H1 (cell line): ENCODE results near the gene ZDHHC16. TPM values are rescaled to one million over a fixed set of nuclear protein-coding genes. Genes with fewer than 3 reads are reported as not detected.

ENCODE experiments used
- CTCF ChIA-PET: fragments of 300-600 bp; sonication (Branson Sonifier 250); formaldehyde crosslinking; loops from one replicate; lab custom pipeline; 2021; ENCODE audit not compliant: partially characterized antibody; lab: Charles Lee
- POLR2A ChIA-PET: fragments of 300-600 bp; sonication (Branson Sonifier 250); formaldehyde crosslinking; loops from one replicate; lab custom pipeline; 2021; ENCODE audit warnings: inconsistent platforms; ENCODE audit not compliant: partially characterized antibody; lab: Charles Lee
- DNase-seq, 2 experiments: peaks; one replicate each; pipeline versions ENCODE4 v3.0.0 to v3.0.0-alpha.2; 2010 to 2022; ENCODE audit warnings: low spot score in 2 of 2, low read depth in 1 of 2, mixed read lengths in 1 of 2
- FAIRE-seq: peaks from 2 replicates; lab custom pipeline; 2011; peaks lifted over from hg19 to GRCh38; lab: Jason Lieb, UNC
- H2AFZ ChIP-seq: 2 replicates; pipeline ENCODE4 v1.8.1; 2012; ENCODE audit warnings: low read length, inconsistent platforms
- H2AK5ac ChIP-seq: 2 replicates; pipeline ENCODE4 v1.6.1; 2013; ENCODE audit warnings: low read depth, low read length
- H2BK120ac ChIP-seq: replicated peaks from 2 replicates; pipeline ENCODE3; 2013; ENCODE audit warnings: low read depth, low read length, inconsistent platforms
- H2BK12ac ChIP-seq: 2 replicates; pipeline ENCODE4 v1.6.1; 2013; ENCODE audit warnings: low read depth, low read length
- H2BK15ac ChIP-seq: 2 replicates; pipeline ENCODE4 v1.6.1; 2013; ENCODE audit warnings: low read length
- H2BK20ac ChIP-seq: 2 replicates; pipeline ENCODE4 v1.6.1; 2013; ENCODE audit warnings: low read length
- H2BK5ac ChIP-seq: 2 replicates; pipeline ENCODE4 v1.6.1; 2013; ENCODE audit warnings: low read depth, low read length
- H3K14ac ChIP-seq: 2 replicates; pipeline ENCODE4 v1.6.1; 2013; ENCODE audit warnings: inconsistent platforms; ENCODE audit not compliant: insufficient read length
- H3K18ac ChIP-seq: 2 replicates; pipeline ENCODE4 v1.6.1; 2013; ENCODE audit warnings: low read length; ENCODE audit errors: extremely low read depth
- H3K23ac ChIP-seq: 2 replicates; pipeline ENCODE4 v1.6.1; 2013; ENCODE audit warnings: inconsistent platforms; ENCODE audit not compliant: insufficient read length
- H3K23me2 ChIP-seq: 2 replicates; pipeline ENCODE4 v1.6.1; 2013; ENCODE audit warnings: low read depth, low read length
- H3K27ac ChIP-seq: 2 replicates; pipeline ENCODE4 v1.6.1; 2011; ENCODE audit warnings: low read depth, low read length, inconsistent platforms
- H3K27me3 ChIP-seq, 4 experiments: replicated peaks in 1 of 4; 1 replicate in 1 of 4; 2 replicates in 3 of 4; pipeline versions ENCODE4 v1.6.1 to v1.8.1; 2011 to 2013; ENCODE audit warnings: low read length in 3 of 4, mild to moderate bottlenecking in 3 of 4, inconsistent platforms in 2 of 4, mixed read lengths in 2 of 4, moderate library complexity in 1 of 4; ENCODE audit not compliant: control insufficient read depth in 3 of 4, insufficient read depth in 3 of 4; ENCODE audit errors: extremely low read depth in 1 of 4
- H3K36me3 ChIP-seq, 4 experiments: 2 replicates each; pipeline versions ENCODE4 v1.6.1 to v1.8.1; 2011 to 2013; ENCODE audit warnings: mild to moderate bottlenecking in 4 of 4, low read length in 3 of 4, moderate library complexity in 2 of 4, control low read depth in 1 of 4, inconsistent platforms in 1 of 4; ENCODE audit not compliant: insufficient read depth in 4 of 4, control insufficient read depth in 2 of 4
- H3K4ac ChIP-seq: replicated peaks from 2 replicates; pipeline ENCODE3; 2013; ENCODE audit warnings: low read length, low read depth, mixed read lengths, inconsistent platforms; ENCODE audit not compliant: insufficient read length
- H3K4me1 ChIP-seq, 4 experiments: replicated peaks in 1 of 4; 1 replicate in 1 of 4; 2 replicates in 3 of 4; pipeline versions ENCODE4 v1.6.1 to v1.8.1; 2011 to 2013; ENCODE audit warnings: low read length in 3 of 4, inconsistent platforms in 2 of 4, mixed read lengths in 1 of 4; ENCODE audit not compliant: insufficient read depth in 4 of 4, control insufficient read depth in 3 of 4
- H3K4me2 ChIP-seq, 2 experiments: 2 replicates each; pipeline versions ENCODE4 v1.6.1 to v1.8.1; 2011 to 2013; ENCODE audit warnings: low read depth in 2 of 2, low read length in 2 of 2, control low read depth in 1 of 2, inconsistent platforms in 1 of 2, mild to moderate bottlenecking in 1 of 2; ENCODE audit not compliant: insufficient read depth in 1 of 2
- H3K4me3 ChIP-seq, 4 experiments: fragments of 200-600, 300-600 bp in 1 of 4; sonication (generic), shearing (Covaris generic), sonication (Bioruptor Twin) in 1 of 4; 2 replicates each; pipeline versions ENCODE4 v1.5.1 to v1.8.1; 2011 to 2016; ENCODE audit warnings: low read length in 4 of 4, low read depth in 3 of 4, control low read depth in 2 of 4, inconsistent platforms in 2 of 4, mild to moderate bottlenecking in 2 of 4, mixed read lengths in 1 of 4, moderate library complexity in 1 of 4; ENCODE audit not compliant: insufficient read depth in 2 of 4; ENCODE audit errors: extremely low read depth in 1 of 4
- H3K56ac ChIP-seq: replicated peaks from 2 replicates; pipeline ENCODE3; 2013; ENCODE audit warnings: low read depth, mild to moderate bottlenecking, mixed read lengths, low read length, inconsistent platforms; ENCODE audit not compliant: insufficient read length
- H3K79me1 ChIP-seq: 2 replicates; pipeline ENCODE4 v1.6.1; 2013; ENCODE audit warnings: low read depth, low read length, control low read depth
- H3K79me2 ChIP-seq, 2 experiments: 2 replicates each; pipeline versions ENCODE4 v1.6.1 to v1.8.1; 2012 to 2013; ENCODE audit warnings: low read length in 2 of 2, mild to moderate bottlenecking in 2 of 2, inconsistent platforms in 1 of 2; ENCODE audit not compliant: insufficient read depth in 2 of 2, control insufficient read depth in 1 of 2
- H3K9ac ChIP-seq, 4 experiments: replicated peaks in 1 of 4; 1 replicate in 1 of 4; 2 replicates in 3 of 4; pipeline versions ENCODE4 v1.6.1 to v1.8.1; 2011 to 2013; ENCODE audit warnings: low read depth in 3 of 4, low read length in 3 of 4, control low read depth in 2 of 4, mild to moderate bottlenecking in 2 of 4, moderate library complexity in 2 of 4, inconsistent platforms in 1 of 4; ENCODE audit errors: extremely low read depth in 1 of 4
- H3K9me3 ChIP-seq, 2 experiments: 2 replicates each; pipeline versions ENCODE4 v1.6.1 to v1.8.1; 2012 to 2013; ENCODE audit warnings: mild to moderate bottlenecking in 2 of 2, moderate library complexity in 2 of 2, control low read depth in 1 of 2, inconsistent platforms in 1 of 2, low read depth in 1 of 2, low read length in 1 of 2, mixed read lengths in 1 of 2; ENCODE audit not compliant: insufficient read depth in 2 of 2
- H4K20me1 ChIP-seq, 2 experiments: replicated peaks in 1 of 2; 2 replicates each; pipeline versions ENCODE3 to v1.8.1; 2011 to 2013; ENCODE audit warnings: inconsistent platforms in 2 of 2, low read length in 2 of 2, mild to moderate bottlenecking in 1 of 2; ENCODE audit not compliant: insufficient read depth in 2 of 2, control insufficient read depth in 1 of 2
- H4K5ac ChIP-seq: 2 replicates; pipeline ENCODE4 v1.6.1; 2013; ENCODE audit warnings: low read length, low read depth, mixed read lengths, inconsistent platforms; ENCODE audit not compliant: insufficient read length
- H4K8ac ChIP-seq: 2 replicates; pipeline ENCODE4 v1.8.0; 2013; ENCODE audit warnings: mild to moderate bottlenecking, moderate library complexity, low read length, inconsistent platforms; ENCODE audit not compliant: insufficient read depth; ENCODE audit errors: extremely low read depth
- H4K91ac ChIP-seq: replicated peaks from 2 replicates; pipeline ENCODE3; 2013; ENCODE audit warnings: low read length, mixed read lengths, inconsistent platforms; ENCODE audit not compliant: insufficient read length
- BACH1 ChIP-seq: IDR thresholded peaks from 2 replicates; pipeline ENCODE4 v1.6.1; 2012; ENCODE audit warnings: low read length, improper control_type of control experiment
- CREB1 ChIP-seq: IDR thresholded peaks from 2 replicates; pipeline ENCODE4 v1.6.1; 2012; ENCODE audit warnings: inconsistent platforms
- HDAC6 ChIP-seq: IDR thresholded peaks from one replicate; pipeline ENCODE4 v1.7.1; 2012; ENCODE audit warnings: low read depth, mild to moderate bottlenecking, inconsistent platforms, low read length, moderate library complexity
- POLR2AphosphoS5 ChIP-seq: IDR thresholded peaks from 2 replicates; pipeline ENCODE4 v1.6.1; 2011; ENCODE audit warnings: low read depth, low read length
- POU5F1 ChIP-seq: IDR thresholded peaks from 2 replicates; pipeline ENCODE4 v1.6.1; 2011; ENCODE audit warnings: low read depth, mild to moderate bottlenecking, low read length, moderate library complexity
- RXRA ChIP-seq: IDR thresholded peaks from 2 replicates; pipeline ENCODE4 v1.6.1; 2011; ENCODE audit warnings: low read depth, mild to moderate bottlenecking, low read length, moderate library complexity; ENCODE audit not compliant: insufficient read depth
- SIN3A ChIP-seq, 2 experiments: IDR thresholded peaks in 1 of 2; conservative IDR thresholded peaks in 1 of 2; 2 replicates each; pipeline ENCODE4 v1.6.1; 2011 to 2012; ENCODE audit warnings: low read length in 2 of 2, improper control_type of control experiment in 1 of 2, low read depth in 1 of 2, mild to moderate bottlenecking in 1 of 2
- SIX5 ChIP-seq: IDR thresholded peaks from 2 replicates; pipeline ENCODE4 v1.6.1; 2011; ENCODE audit warnings: mild to moderate bottlenecking, low read depth, low read length
- SRF ChIP-seq: IDR thresholded peaks from 2 replicates; pipeline ENCODE4 v1.6.1; 2011; ENCODE audit warnings: mild to moderate bottlenecking, low read depth, low read length, moderate library complexity
- TAF1 ChIP-seq: IDR thresholded peaks from 2 replicates; pipeline ENCODE4 v1.6.1; 2011; ENCODE audit warnings: mild to moderate bottlenecking, low read depth, low read length
- WGBS, 2 experiments: shearing (Covaris generic) in 1 of 2; methylation state at CpG; one replicate each; pipeline versions ENCODE4 v1.1.6 to v1.1.7; 2013 to 2015; ENCODE audit warnings: low lambda C conversion rate in 2 of 2, mixed read lengths in 2 of 2, inconsistent platforms in 1 of 2, low coverage in 1 of 2, missing lambda C conversion rate in 1 of 2; ENCODE audit not compliant: insufficient replicate concordance in 2 of 2, insufficient coverage in 1 of 2, insufficient read length in 1 of 2; ENCODE audit errors: extremely low coverage in 1 of 2, missing lambda C conversion rate in 1 of 2; 5-methylcytosine and 5-hydroxymethylcytosine counted together
- polyA plus RNA-seq, 7 experiments: library from polyadenylated mRNA; depleted of rRNA in 3 of 7; stranded (reverse) in 5 of 7; unstranded in 2 of 7; fragments of >200 nt in 5 of 7; fragments of 200-250 nt in 2 of 7; gene quantifications; 1 replicate in 5 of 7; 2 replicates in 1 of 7; 4 replicates in 1 of 7; pipeline versions ENCODE4 v1.2.1 to v1.2.3, GENCODE V29; 2011 to 2013; ENCODE audit warnings: missing spikeins in 2 of 7, mixed read lengths in 2 of 7
- total RNA-seq: library from RNA; stranded (reverse); fragmentation: NEBNext Ultra II Directional; extraction: Animal tissue kit (Norgen Biotek cat#: 25700); gene quantifications from 2 replicates; pipeline ENCODE4 v1.2.1, GENCODE V29; 2021
- TF ChIP-seq, protein P1 (sequence below), 3 experiments: IDR thresholded peaks; 1 replicate in 2 of 3; 2 replicates in 1 of 3; pipeline versions ENCODE4 v1.5.1 to v1.6.1; 2011; ENCODE audit warnings: low read length in 3 of 3, mild to moderate bottlenecking in 3 of 3, inconsistent platforms in 2 of 3, low read depth in 1 of 3, moderate library complexity in 1 of 3; ENCODE audit not compliant: insufficient read depth in 1 of 3; ENCODE audit errors: control extremely low read depth in 1 of 3
- TF ChIP-seq, protein P2 (sequence below): IDR thresholded peaks from 2 replicates; pipeline ENCODE4 v1.6.1; 2012; ENCODE audit warnings: inconsistent platforms

ZDHHC16 gene
- total and polyA plus RNA-seq, 2 of the 8 experiments (the other 6 are each of a cell fraction or from before 2014, with no cell fraction given) = 45.9 to 108 TPM

DNA sequence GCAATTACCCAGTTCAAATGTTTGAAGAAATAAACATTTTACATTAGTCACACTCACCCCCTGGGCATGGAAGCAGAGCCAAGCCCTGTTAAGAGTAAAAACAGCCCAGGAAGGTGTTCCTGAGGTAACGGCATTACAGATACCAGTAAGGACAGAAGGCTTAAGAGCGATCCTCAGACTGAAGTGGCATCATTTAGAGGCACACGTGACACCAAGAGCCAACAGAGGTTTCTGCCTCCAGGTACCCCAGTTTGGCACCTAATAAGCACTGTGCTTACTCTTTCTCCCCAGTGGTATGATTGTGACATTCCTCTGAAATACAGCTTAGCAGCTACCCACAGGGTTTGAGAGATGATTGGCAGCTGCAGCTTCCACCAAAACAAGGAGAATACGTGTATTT, 35.1 kb downstream of the ZDHHC16 start:
- Histone ChIP-seq H3K4me3 (no peak overlapping the region), H3K9ac (no peak overlapping the region), H2BK15ac (no peak overlapping the region), H3K4me2 (no peak overlapping the region), H3K9me3 (no peaks in the 10 kb centered on the region), H3K4ac (no peak overlapping the region), H2AK5ac (no peak overlapping the region; the same call in 1 of the 2 replicates), H3K79me1 (peaks cover 9% of the 10 kb centered on the region), H3K23me2 (no peaks in the 10 kb centered on the region), H3K14ac (no peak overlapping the region), H3K27ac (peak overlapping the region; percentile 63), H2BK20ac (no peak overlapping the region), H3K36me3 (peaks cover 16 to 43% (median 26%) of the 10 kb centered on the region in 4 experiments), H2AFZ (no peak overlapping the region), H3K79me2 (peaks cover 0 to 34% of the 10 kb centered on the region in 2 experiments; a peak in 2 of 4 replicates), H3K56ac (no peak overlapping the region), H2BK12ac (no peak overlapping the region), H4K5ac (no peak overlapping the region), H3K23ac (no peak overlapping the region), H2BK5ac (peak overlapping the region; percentile 32; the same call in 1 of the 2 replicates), H3K27me3 (no peaks in the 10 kb centered on the region), H3K4me1 (peaks cover 8 to 16% (median 11%) of the 10 kb centered on the region in 4 experiments; a peak in 6 of 7 replicates), H4K20me1 (no peaks in the 10 kb centered on the region), H3K18ac (no peak overlapping the region), H4K8ac (no peak overlapping the region), H4K91ac (no peak overlapping the region), H2BK120ac (no peak overlapping the region)
- CTCF ChIA-PET = interaction anchor here (0.7 to 4.5 kb wide), 6 partner anchors 8 to 73 kb away, joined by 4 to 18 read pairs (median 5); partner anchors contain the start of gene UBTD1
- POLR2A ChIA-PET = interaction anchor here (0.6 to 3.5 kb wide), 8 partner anchors 9 to 53 kb away, joined by 3 to 12 read pairs (median 4); partner anchors contain the start of gene UBTD1
- 94% methylated on average over 4 of the region's 4 CpGs; no CpG with 5 or more reads in 1 of the 2 experiments for WGBS, 2 experiments
- DNase-seq = no peak
- no peak for FAIRE-seq
- TF ChIP-seq, protein P1, sequence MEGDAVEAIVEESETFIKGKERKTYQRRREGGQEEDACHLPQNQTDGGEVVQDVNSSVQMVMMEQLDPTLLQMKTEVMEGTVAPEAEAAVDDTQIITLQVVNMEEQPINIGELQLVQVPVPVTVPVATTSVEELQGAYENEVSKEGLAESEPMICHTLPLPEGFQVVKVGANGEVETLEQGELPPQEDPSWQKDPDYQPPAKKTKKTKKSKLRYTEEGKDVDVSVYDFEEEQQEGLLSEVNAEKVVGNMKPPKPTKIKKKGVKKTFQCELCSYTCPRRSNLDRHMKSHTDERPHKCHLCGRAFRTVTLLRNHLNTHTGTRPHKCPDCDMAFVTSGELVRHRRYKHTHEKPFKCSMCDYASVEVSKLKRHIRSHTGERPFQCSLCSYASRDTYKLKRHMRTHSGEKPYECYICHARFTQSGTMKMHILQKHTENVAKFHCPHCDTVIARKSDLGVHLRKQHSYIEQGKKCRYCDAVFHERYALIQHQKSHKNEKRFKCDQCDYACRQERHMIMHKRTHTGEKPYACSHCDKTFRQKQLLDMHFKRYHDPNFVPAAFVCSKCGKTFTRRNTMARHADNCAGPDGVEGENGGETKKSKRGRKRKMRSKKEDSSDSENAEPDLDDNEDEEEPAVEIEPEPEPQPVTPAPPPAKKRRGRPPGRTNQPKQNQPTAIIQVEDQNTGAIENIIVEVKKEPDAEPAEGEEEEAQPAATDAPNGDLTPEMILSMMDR (IDR thresholded peaks at IDR 0.05; ENCODE audit: control extremely low read depth in 1 of 3, insufficient read depth in 1 of 3, low read depth in 1 of 3, low read length in 3 of 3) = no peak
- TF ChIP-seq TAF1 (no peak), BACH1 (no peak), SRF (no peak), POU5F1 (no peak), CREB1 (no peak), SIN3A (conservative IDR thresholded peaks at IDR 0.05 in 1 of 2, IDR thresholded peaks at IDR 0.05 in 1 of 2; ENCODE audit: low read depth in 1 of 2, low read length in 2 of 2) (no peak), HDAC6 (no peak), POLR2AphosphoS5 (no peak), SIX5 (no peak), RXRA (no peak)
- TF ChIP-seq, protein P2, sequence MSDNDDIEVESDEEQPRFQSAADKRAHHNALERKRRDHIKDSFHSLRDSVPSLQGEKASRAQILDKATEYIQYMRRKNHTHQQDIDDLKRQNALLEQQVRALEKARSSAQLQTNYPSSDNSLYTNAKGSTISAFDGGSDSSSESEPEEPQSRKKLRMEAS = no peak
